HG03108 (cell line): ENCODE data around the gene RANBP1.
A peak's percentile ranks its signal among the peaks of the same experiment; 100 is the strongest.

Experiments used
- ATAC-seq: cut with Tn5 transposase; IDR thresholded peaks from one replicate; pipeline ENCODE4 v1.9.1; 2021; ENCODE audit warnings: moderate library complexity; ENCODE audit not compliant: unreplicated experiment

RANBP1 gene

GRCh38 chr22:20123366-20124082 lies 7.6 kb downstream of the RANBP1 start:
- ATAC-seq, result no peak

- ATAC-seq, result no peak
These were observed 8.3 kb downstream of the RANBP1 start for GRCh38 chr22:20124083-20124787.

DNA sequence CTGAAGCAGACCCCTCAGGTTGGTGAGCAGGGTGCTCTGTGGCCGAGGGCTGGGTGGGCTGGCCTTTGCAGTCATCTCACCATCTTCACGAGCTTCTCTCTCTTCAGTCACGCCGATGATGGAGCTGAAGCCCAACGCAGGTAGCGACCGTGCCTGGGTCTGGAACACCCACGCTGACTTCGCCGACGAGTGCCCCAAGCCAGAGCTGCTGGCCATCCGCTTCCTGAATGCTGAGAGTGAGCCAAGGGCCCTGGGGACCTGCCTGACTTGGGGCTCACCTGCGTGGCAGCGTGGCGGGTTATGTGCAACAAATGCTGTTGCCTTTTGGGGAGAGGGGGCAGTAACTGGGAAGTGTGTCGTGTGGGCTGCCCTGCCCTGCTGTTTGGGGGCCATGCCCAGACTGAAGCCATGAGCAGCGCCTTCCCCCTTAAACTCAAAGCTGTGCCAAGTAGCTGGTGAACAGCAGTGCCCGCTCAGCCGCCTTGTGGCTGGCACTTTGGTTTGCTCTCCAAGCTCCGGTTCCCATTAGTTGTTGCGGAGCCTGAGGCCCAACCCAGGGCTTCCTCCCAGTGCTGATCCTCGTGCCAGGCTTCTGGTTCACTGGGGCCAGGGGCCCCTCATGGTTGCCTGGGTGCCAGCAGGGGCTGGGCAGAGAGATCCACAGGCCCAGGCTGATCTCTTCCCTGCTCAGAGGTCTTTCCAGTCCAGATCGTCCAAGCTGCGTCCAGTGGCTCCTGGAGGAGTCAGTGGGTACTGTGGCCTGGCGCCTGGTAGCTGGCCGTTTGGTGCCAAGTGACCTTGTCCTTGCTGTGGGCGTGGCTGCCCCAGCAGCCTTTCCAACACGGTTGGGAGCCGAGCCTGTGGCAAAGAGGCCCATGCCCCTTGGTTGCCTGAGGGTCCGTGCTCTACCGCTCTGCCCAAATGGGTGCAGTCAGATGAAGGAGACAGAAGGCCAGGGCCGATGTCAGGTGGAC lies 9.6 kb downstream of the RANBP1 start:
- no peak for ATAC-seq

GRCh38 chr22:20126284-20127029 lies 10.6 kb downstream of the RANBP1 start:
- no peak for ATAC-seq

DNA sequence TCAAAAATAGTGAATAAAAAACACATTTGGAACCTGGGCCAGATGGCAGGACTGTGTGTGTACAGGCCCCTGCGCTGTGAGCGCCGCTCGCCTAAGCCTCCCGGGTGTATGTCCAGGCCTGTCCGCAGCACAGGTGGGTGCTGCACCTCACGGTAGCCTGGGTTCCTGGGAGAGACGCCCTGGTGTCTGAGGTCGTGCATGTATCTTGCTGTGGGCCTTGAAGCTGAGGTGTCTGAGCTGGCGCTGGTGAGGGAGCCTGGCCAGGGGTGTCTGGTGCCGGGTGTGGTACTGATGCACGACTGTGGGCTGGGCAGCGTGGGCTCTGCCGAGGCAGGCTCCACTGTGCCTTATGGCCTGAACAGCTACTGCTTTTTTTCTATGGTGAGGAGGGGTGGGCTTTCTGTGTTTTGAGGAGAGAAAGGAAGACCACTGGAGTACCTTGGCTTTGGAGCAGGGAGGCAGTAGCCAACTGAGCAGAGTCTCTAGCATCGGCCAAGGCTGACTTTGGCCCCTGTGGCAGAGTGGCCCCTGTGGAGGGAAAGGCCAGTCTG lies 11.5 kb downstream of the RANBP1 start:
- ATAC-seq, result no peak

DNA sequence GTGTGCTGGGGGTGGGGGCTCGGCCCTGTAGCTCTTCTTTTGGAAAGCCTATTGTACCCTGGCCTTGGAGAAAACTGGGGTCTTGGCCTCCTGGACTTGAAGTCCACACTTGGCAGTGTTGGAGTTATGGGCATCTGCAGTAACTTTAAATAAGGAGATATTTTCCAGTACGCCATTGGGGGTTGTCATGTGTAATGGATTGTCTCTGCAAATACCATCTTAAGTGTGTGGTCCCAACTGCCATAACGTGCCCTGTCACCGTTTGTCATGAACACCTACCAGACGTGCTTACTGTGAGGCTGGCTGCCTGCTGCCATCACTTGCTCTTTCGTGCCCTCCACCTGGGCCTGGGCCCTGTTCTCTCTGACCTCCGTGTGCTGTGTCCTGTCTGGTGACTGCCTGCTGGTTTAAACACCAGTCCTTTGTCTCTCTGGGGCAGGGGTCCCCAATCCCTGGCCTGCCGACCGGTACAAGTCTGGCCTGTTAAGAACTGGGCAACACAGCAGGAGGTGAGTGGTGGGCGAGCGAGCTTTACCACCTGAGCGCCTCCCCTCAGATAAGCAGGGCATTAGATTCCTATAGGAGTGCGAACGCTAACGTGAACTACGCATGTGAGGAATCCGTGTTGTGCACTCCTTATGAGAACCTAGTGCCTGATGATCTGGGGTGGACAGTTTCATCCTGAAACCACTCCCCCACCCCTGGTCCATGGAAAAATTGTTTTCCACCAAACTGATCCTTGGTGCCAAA lies 12.1 kb downstream of the RANBP1 start:
- no peak for ATAC-seq

DNA sequence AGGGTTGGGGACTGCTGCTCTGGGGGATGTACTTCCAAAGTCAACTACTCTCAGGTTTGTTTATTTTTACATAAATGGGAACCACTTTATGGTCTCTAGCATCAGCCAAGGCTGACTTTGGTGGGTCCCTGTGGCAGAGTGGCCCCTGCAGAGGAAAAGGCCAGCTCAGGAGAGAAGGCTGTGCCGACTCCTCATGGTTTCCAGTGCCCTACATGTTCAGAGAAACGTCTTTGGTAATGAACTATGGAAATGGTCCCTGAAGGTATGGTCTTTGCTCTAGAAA lies 12.7 kb downstream of the RANBP1 start:
- ATAC-seq, result no peak

- ATAC-seq, result no peak
These were observed 13.2 kb downstream of the RANBP1 start for GRCh38 chr22:20128902-20129746.

DNA sequence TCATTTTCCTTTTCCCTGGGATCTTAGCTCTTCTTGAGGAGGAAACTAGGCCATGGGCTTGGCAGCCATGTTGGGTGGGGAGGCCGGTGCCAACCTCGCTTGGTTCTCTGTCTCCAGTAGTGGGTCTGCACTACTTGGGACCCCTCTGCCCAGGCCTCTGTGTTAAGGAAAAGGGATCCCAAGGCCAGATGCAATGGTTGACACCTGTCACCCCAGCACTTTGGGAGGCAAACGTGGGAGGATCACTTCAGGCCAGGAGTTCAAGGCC lies 13.8 kb downstream of the RANBP1 start:
- no peak for ATAC-seq

DNA sequence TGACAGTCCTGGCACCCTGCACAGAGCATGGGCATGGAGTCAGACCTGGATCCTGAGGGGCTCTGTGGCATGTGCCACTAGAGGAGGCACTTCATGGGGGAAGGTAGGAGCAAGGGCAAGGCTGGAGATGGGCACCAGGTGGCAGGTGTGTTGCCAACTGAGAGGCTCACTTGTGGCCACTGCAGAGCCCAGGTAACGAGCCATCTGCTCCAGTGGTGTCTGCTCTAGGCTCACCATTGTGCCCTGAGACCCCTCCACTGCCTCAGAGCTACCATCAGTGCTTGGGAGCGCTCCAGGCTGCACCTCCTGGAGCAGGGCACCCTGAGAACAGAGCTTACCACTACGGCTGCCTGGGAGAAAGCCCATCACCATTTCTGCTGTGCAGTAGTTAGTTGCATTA lies 14.4 kb downstream of the RANBP1 start:
- ATAC-seq, result no peak

- ATAC-seq, result peak; percentile 56
These were observed 15.1 kb downstream of the RANBP1 start for GRCh38 chr22:20130731-20131596.

- peak; percentile 31 for ATAC-seq
These were observed 15.6 kb downstream of the RANBP1 start, which contains the start of gene ZDHHC8 for GRCh38 chr22:20131597-20131858. Gene ZDHHC8 (plus strand): TSS chr22:20131804. CDS start chr22:20131948, 144 bp downstream.

GRCh38 chr22:20131859-20132685 lies 16.2 kb downstream of the RANBP1 start:
- no peak for ATAC-seq

- no peak for ATAC-seq
These were observed 16.9 kb downstream of the RANBP1 start for GRCh38 chr22:20132686-20133246.

DNA sequence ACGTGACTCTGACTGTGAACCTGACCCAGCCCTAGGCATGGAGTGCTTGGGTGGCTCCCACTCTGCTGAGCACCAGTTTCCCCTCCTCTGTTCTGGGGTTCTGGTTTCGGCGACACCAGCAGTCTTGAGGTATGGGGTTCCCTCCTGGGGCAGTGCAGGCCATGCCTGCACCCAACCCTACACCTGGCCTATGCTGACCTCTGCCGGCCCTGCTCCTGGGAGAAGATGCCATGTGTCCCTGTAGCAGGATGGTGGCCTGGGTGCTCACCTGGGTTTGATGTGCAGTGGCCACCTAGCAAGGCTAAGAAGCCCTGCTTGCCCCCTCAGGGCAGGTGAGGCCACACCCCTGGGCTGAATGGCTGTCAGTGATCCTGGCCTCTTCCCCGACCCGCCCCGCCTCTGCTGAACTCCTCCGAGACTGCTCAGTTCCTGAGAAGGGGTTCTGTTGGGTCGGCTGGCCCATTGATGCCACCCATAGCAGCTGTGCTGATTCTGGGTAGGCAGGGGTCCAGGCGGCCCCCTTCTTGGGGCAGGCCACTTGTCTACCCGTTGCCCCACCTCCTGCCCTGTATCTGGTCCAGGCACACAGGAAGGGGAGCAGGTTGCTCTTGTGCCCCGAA lies 18.1 kb downstream of the RANBP1 start:
- ATAC-seq, result no peak

- ATAC-seq, result no peak
These were observed 19.4 kb downstream of the RANBP1 start for GRCh38 chr22:20135265-20135664.
